IMR-90 (cell line): ENCODE data around the gene YBEY. TPM values are rescaled to one million over a fixed set of nuclear protein-coding genes. Genes with fewer than 3 reads are reported as not detected.

Experiments used
- ATAC-seq: fragments of 200-7000 bp; cut with Tn5 transposase; 2 replicates; pipeline ENCODE4 v1.9.1; 2020; ENCODE audit warnings: low read depth, mild to moderate bottlenecking, moderate library complexity
- BruUV-seq: library from RNA; stranded (reverse); fragments of 400-500 nt; replicated peaks from 2 replicates; lab custom pipeline; 2021; lab: Mats Ljungman, UMichigan
- CTCF ChIA-PET: fragments of 300-600 bp; formaldehyde crosslinking; extraction: SDS; loops from one replicate; lab custom pipeline; 2021; ENCODE audit warnings: antibody characterized with exemption; lab: Yijun Ruan, JAX
- POLR2A ChIA-PET: fragments of 300-600 bp; sonication (Branson Sonifier 250); formaldehyde crosslinking; loops from one replicate; lab custom pipeline; 2022; ENCODE audit warnings: antibody characterized with exemption; ENCODE audit not compliant: unreplicated experiment; lab: Charles Lee
- DNase-seq: peaks from one replicate; pipeline ENCODE4 v3.0.0; 2013
- H2AFZ ChIP-seq: replicated peaks from 2 replicates; pipeline ENCODE3; 2013; ENCODE audit warnings: low read length, mild to moderate bottlenecking; ENCODE audit not compliant: poor library complexity
- H2AK5ac ChIP-seq: 2 replicates; pipeline ENCODE4 v1.6.1; 2013; ENCODE audit warnings: low read depth, low read length, inconsistent platforms
- H2AK9ac ChIP-seq: replicated peaks from 2 replicates; pipeline ENCODE3; 2013; ENCODE audit warnings: mild to moderate bottlenecking, low read depth, low read length, moderate library complexity; ENCODE audit not compliant: poor library complexity
- H2BK120ac ChIP-seq: 2 replicates; pipeline ENCODE4 v1.6.1; 2013; ENCODE audit warnings: low read depth, low read length, inconsistent platforms
- H2BK15ac ChIP-seq: 3 replicates; pipeline ENCODE4 v1.6.1; 2013; ENCODE audit warnings: low read depth, low read length, inconsistent platforms
- H2BK20ac ChIP-seq: 2 replicates; pipeline ENCODE4 v1.6.1; 2013; ENCODE audit warnings: low read depth, mild to moderate bottlenecking, inconsistent platforms, low read length, moderate library complexity
- H2BK5ac ChIP-seq: 2 replicates; pipeline ENCODE4 v1.6.1; 2013; ENCODE audit warnings: mild to moderate bottlenecking, low read depth, low read length, inconsistent platforms; ENCODE audit not compliant: poor library complexity, severe bottlenecking
- H3K14ac ChIP-seq: replicated peaks from 2 replicates; pipeline ENCODE4 v1.6.1; 2013; ENCODE audit warnings: low read depth, low read length, inconsistent platforms
- H3K18ac ChIP-seq: 2 replicates; pipeline ENCODE4 v1.6.1; 2013; ENCODE audit warnings: low read depth, low read length, control low read depth
- H3K23ac ChIP-seq: 2 replicates; pipeline ENCODE4 v1.6.1; 2013; ENCODE audit warnings: low read depth, low read length, inconsistent platforms
- H3K27ac ChIP-seq: 2 replicates; pipeline ENCODE4 v1.5.1; 2013; ENCODE audit warnings: mild to moderate bottlenecking, control low read depth, low read length; ENCODE audit not compliant: insufficient read depth
- H3K27me3 ChIP-seq: 2 replicates; pipeline ENCODE4 v1.6.1; 2013; ENCODE audit warnings: low read length; ENCODE audit not compliant: control insufficient read depth, insufficient read depth
- H3K36me3 ChIP-seq: 2 replicates; pipeline ENCODE4 v1.6.1; 2013; ENCODE audit warnings: low read length, mixed read lengths; ENCODE audit not compliant: control insufficient read depth, insufficient read depth
- H3K4ac ChIP-seq: 2 replicates; pipeline ENCODE4 v1.6.1; 2013; ENCODE audit warnings: low read depth, low read length, inconsistent platforms
- H3K4me1 ChIP-seq: 2 replicates; pipeline ENCODE4 v1.6.1; 2013; ENCODE audit warnings: low read length, mixed read lengths; ENCODE audit not compliant: control insufficient read depth, insufficient read depth
- H3K4me2 ChIP-seq: 2 replicates; pipeline ENCODE4 v1.6.1; 2013; ENCODE audit warnings: low read depth, mild to moderate bottlenecking, control low read depth, low read length, moderate library complexity
- H3K4me3 ChIP-seq: 2 replicates; pipeline ENCODE4 v1.5.1; 2013; ENCODE audit warnings: low read depth, mild to moderate bottlenecking, control low read depth, low read length, moderate library complexity; ENCODE audit not compliant: insufficient read depth
- H3K56ac ChIP-seq: 2 replicates; pipeline ENCODE4 v1.6.1; 2013; ENCODE audit warnings: low read length, inconsistent platforms; ENCODE audit not compliant: insufficient read depth; ENCODE audit errors: extremely low read depth
- H3K79me1 ChIP-seq, 2 experiments: 2 replicates each; pipeline ENCODE4 v1.6.1; 2013; ENCODE audit warnings: low read length in 2 of 2, inconsistent platforms in 1 of 2, low read depth in 1 of 2
- H3K9ac ChIP-seq: 2 replicates; pipeline ENCODE4 v1.6.1; 2013; ENCODE audit warnings: low read depth, low read length, control low read depth
- H3K9me1 ChIP-seq: 2 replicates; pipeline ENCODE4 v1.6.1; 2013; ENCODE audit warnings: low read length, inconsistent platforms; ENCODE audit not compliant: insufficient read depth
- H3K9me3 ChIP-seq: 2 replicates; pipeline ENCODE4 v1.6.1; 2013; ENCODE audit warnings: low read length; ENCODE audit not compliant: control insufficient read depth, insufficient read depth
- H4K20me1 ChIP-seq: 2 replicates; pipeline ENCODE4 v1.6.1; 2013; ENCODE audit warnings: low read length, inconsistent platforms; ENCODE audit not compliant: insufficient read depth
- H4K5ac ChIP-seq: 2 replicates; pipeline ENCODE4 v1.6.1; 2013; ENCODE audit warnings: mild to moderate bottlenecking, low read depth, low read length, control low read depth
- H4K8ac ChIP-seq, 2 experiments: 2 replicates each; pipeline ENCODE4 v1.6.1; 2013; ENCODE audit warnings: low read depth in 2 of 2, low read length in 2 of 2, control low read depth in 1 of 2, inconsistent platforms in 1 of 2
- H4K91ac ChIP-seq: 2 replicates; pipeline ENCODE4 v1.6.1; 2013; ENCODE audit warnings: low read depth, low read length, inconsistent platforms; ENCODE audit not compliant: insufficient read depth
- CEBPB ChIP-seq: IDR thresholded peaks from 2 replicates; pipeline ENCODE4 v1.6.1; 2012; ENCODE audit warnings: low read depth, low read length, improper control_type of control experiment
- CHD1 ChIP-seq: IDR thresholded peaks from 2 replicates; pipeline ENCODE4 v1.6.1; 2012; ENCODE audit warnings: low read depth, low read length, improper control_type of control experiment
- ELK1 ChIP-seq: fragments of 150-350 bp; IDR thresholded peaks from 2 replicates; pipeline ENCODE4 v1.6.1; 2016; ENCODE audit warnings: low read depth, mild to moderate bottlenecking, low read length, moderate library complexity, borderline replicate concordance
- FOS ChIP-seq: fragments of 150-350 bp; IDR thresholded peaks from 2 replicates; pipeline ENCODE4 v1.6.1; 2016; ENCODE audit warnings: low read depth, low read length
- MAFK ChIP-seq: IDR thresholded peaks from 2 replicates; pipeline ENCODE4 v1.6.1; 2012; ENCODE audit warnings: low read depth, low read length, improper control_type of control experiment
- MAZ ChIP-seq: IDR thresholded peaks from 2 replicates; pipeline ENCODE4 v1.6.1; 2012; ENCODE audit warnings: low read depth, mild to moderate bottlenecking, low read length, improper control_type of control experiment, moderate library complexity, borderline replicate concordance
- MXI1 ChIP-seq: IDR thresholded peaks from 2 replicates; pipeline ENCODE4 v1.6.1; 2012; ENCODE audit warnings: low read depth, mild to moderate bottlenecking, low read length, moderate library complexity, borderline replicate concordance
- NFE2L2 ChIP-seq: fragments of 150-350 bp; IDR thresholded peaks from 2 replicates; pipeline ENCODE4 v1.6.1; 2016; ENCODE audit warnings: low read depth, mild to moderate bottlenecking, low read length
- POLR2A ChIP-seq: IDR thresholded peaks from 2 replicates; pipeline ENCODE4 v1.6.1; 2012; ENCODE audit warnings: mild to moderate bottlenecking, low read depth, low read length
- RAD21 ChIP-seq: IDR thresholded peaks from 2 replicates; pipeline ENCODE4 v1.6.1; 2012; ENCODE audit warnings: low read length, improper control_type of control experiment
- RCOR1 ChIP-seq: IDR thresholded peaks from 2 replicates; pipeline ENCODE4 v1.6.1; 2012; ENCODE audit warnings: mild to moderate bottlenecking, low read length, improper control_type of control experiment; ENCODE audit not compliant: insufficient replicate concordance
- RFX5 ChIP-seq: IDR thresholded peaks from 2 replicates; pipeline ENCODE4 v1.8.0; 2012; ENCODE audit warnings: low read depth, mild to moderate bottlenecking, low read length, moderate library complexity
- SMC3 ChIP-seq: fragments of 150-350 bp; IDR thresholded peaks from 2 replicates; pipeline ENCODE4 v1.6.1; 2016; ENCODE audit warnings: low read depth, mild to moderate bottlenecking, antibody characterized with exemption, low read length, moderate library complexity
- USF2 ChIP-seq: fragments of 150-350 bp; IDR thresholded peaks from 2 replicates; pipeline ENCODE4 v1.6.1; 2017; ENCODE audit warnings: mild to moderate bottlenecking, antibody characterized with exemption, low read length, low read depth
- WGBS, 2 experiments: methylation state at CpG; one replicate each; pipeline versions ENCODE4 v1.1.5 to v1.1.7; 2013; ENCODE audit warnings: missing lambda C conversion rate in 2 of 2; ENCODE audit not compliant: insufficient read length in 1 of 2; ENCODE audit errors: extremely low coverage in 2 of 2; 5-methylcytosine and 5-hydroxymethylcytosine counted together
- dilution Hi-C: fragments of 300-500 bp; cut with HindIII; formaldehyde crosslinking; loops from one replicate; pipeline ENCODE4 v1.14.3; 2018; ENCODE audit warnings: low sequenced_read_pairs; ENCODE audit not compliant: unreplicated experiment
- in situ Hi-C: fragments of 300-500 bp; cut with MboI; formaldehyde crosslinking; loops from 3 replicates; pipeline ENCODE4 v1.14.3; 2019; ENCODE audit warnings: low sequenced_read_pairs, inconsistent platforms, mixed read lengths
- intact Hi-C: fragments of 100-400 bp; cut with micrococcal nuclease; formaldehyde crosslinking; loops from 2 replicates; pipeline ENCODE4 v1.10.0; 2022
- polyA plus RNA-seq, 3 experiments: library from polyadenylated mRNA; depleted of rRNA; stranded (reverse); fragments of >200 nt; gene quantifications; 2 replicates each; pipeline ENCODE4 v1.2.3, GENCODE V29; 2012; ENCODE audit warnings: low replicate concordance in 1 of 3
- total RNA-seq: library from RNA; depleted of rRNA; stranded (reverse); fragments of >200 nt; gene quantifications from 2 replicates; pipeline ENCODE4 v1.2.3, GENCODE V29; 2012

YBEY gene
- total and polyA plus RNA-seq, 2 of the 4 experiments (the other 2 are of a cell fraction) = 5.9 to 26.2 TPM

- H3K27me3 ChIP-seq = no peaks in the 10 kb centered on the region
- H2BK20ac ChIP-seq = no peak overlapping the region
- no peak overlapping the region for H3K9ac ChIP-seq
- no peak overlapping the region for H3K14ac ChIP-seq
- no peaks in the 10 kb centered on the region for H4K20me1 ChIP-seq
- no peak overlapping the region for H2AFZ ChIP-seq
- 95% methylated on average over 8 of the region's 14 CpGs; no CpG with 5 or more reads in 1 of the 2 experiments for WGBS, 2 experiments
- no peak overlapping the region for H2AK5ac ChIP-seq
- H2AK9ac ChIP-seq = no peak overlapping the region
- no peak overlapping the region for H2BK15ac ChIP-seq
- no peak overlapping the region for H4K5ac ChIP-seq
- TF ChIP-seq ELK1 (no peak), USF2 (no peak), FOS (no peak), CHD1 (no peak), MXI1 (no peak), MAFK (no peak), NFE2L2 (no peak), MAZ (no peak), RFX5 (no peak), RAD21 (no peak), RCOR1 (no peak), SMC3 (no peak), POLR2A (no peak), CEBPB (no peak)
- peaks cover 17 to 48% of the 10 kb centered on the region in 2 experiments for H3K79me1 ChIP-seq
- H3K4me3 ChIP-seq = no peak overlapping the region
- no peak overlapping the region for H4K8ac ChIP-seq
- H3K4me2 ChIP-seq = no peak overlapping the region
- no peak overlapping the region for H4K91ac ChIP-seq
- no peaks in the 10 kb centered on the region for H3K9me3 ChIP-seq
- BruUV-seq = no TSS peak
- intact Hi-C loops = no loop called here
- no peaks in the 10 kb centered on the region for H3K9me1 ChIP-seq
- no peak for ATAC-seq
- POLR2A ChIA-PET = no interaction called here
- H3K23ac ChIP-seq = no peak overlapping the region
- H3K18ac ChIP-seq = no peak overlapping the region
- H3K56ac ChIP-seq = no peak overlapping the region
- DNase-seq = no peak
- dilution Hi-C loops = no loop called here
- H3K36me3 ChIP-seq = peaks cover 42% of the 10 kb centered on the region
- CTCF ChIA-PET = no interaction called here
- H3K4me1 ChIP-seq = no peaks in the 10 kb centered on the region
- H3K4ac ChIP-seq = no peak overlapping the region
- in situ Hi-C loops = no loop called here
- no peak overlapping the region for H3K27ac ChIP-seq
- H2BK5ac ChIP-seq = no peak overlapping the region
- H2BK120ac ChIP-seq = no peak overlapping the region
Measured at GRCh38 chr21:46345861-46346260, 59.7 kb downstream of the YBEY start.
